ENCODE data around the gene LAMA4.

Gene LAMA4, protein sequence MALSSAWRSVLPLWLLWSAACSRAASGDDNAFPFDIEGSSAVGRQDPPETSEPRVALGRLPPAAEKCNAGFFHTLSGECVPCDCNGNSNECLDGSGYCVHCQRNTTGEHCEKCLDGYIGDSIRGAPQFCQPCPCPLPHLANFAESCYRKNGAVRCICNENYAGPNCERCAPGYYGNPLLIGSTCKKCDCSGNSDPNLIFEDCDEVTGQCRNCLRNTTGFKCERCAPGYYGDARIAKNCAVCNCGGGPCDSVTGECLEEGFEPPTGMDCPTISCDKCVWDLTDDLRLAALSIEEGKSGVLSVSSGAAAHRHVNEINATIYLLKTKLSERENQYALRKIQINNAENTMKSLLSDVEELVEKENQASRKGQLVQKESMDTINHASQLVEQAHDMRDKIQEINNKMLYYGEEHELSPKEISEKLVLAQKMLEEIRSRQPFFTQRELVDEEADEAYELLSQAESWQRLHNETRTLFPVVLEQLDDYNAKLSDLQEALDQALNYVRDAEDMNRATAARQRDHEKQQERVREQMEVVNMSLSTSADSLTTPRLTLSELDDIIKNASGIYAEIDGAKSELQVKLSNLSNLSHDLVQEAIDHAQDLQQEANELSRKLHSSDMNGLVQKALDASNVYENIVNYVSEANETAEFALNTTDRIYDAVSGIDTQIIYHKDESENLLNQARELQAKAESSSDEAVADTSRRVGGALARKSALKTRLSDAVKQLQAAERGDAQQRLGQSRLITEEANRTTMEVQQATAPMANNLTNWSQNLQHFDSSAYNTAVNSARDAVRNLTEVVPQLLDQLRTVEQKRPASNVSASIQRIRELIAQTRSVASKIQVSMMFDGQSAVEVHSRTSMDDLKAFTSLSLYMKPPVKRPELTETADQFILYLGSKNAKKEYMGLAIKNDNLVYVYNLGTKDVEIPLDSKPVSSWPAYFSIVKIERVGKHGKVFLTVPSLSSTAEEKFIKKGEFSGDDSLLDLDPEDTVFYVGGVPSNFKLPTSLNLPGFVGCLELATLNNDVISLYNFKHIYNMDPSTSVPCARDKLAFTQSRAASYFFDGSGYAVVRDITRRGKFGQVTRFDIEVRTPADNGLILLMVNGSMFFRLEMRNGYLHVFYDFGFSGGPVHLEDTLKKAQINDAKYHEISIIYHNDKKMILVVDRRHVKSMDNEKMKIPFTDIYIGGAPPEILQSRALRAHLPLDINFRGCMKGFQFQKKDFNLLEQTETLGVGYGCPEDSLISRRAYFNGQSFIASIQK (N-terminal part only)

GRCh38 chr6:112253841-112254816 lies at the start of gene LAMA4:
Gene LAMA4, minus strand, starts transcription at chr6:112254567. Its CDS starts 417 bp downstream, at chr6:112254150.
- DNase-seq: peak in 35 of 56 donors; percentile 9 to 61 (median 28)

- DNase-seq: no peak
Measured at GRCh38 chr6:112302142-112302705, 47.9 kb upstream of the LAMA4 start.

DNA sequence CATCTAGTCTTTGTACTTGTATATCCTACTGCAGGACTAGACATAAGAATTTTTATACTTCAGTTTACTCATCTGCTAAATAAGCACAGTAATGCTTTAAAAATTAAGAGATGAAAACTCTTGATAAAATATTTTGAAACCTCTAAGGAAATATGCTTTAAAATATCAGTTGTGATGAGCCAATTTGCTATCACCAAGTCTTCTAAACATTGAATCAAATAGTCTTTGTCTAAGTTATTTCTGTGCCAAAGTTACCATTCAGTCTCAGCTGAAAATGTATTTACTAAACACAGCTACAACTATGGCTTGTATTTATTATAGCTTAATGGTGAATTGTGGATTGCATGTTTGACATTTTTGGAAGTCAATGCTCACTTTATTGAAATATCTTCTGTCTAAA lies 46.5 kb upstream of the LAMA4 start:
- no peak for DNase-seq

- no peak for DNase-seq
Measured at GRCh38 chr6:112298816-112299281, 44.5 kb upstream of the LAMA4 start.

- no peak for DNase-seq
Measured at GRCh38 chr6:112298021-112298745, 43.8 kb upstream of the LAMA4 start.

DNA sequence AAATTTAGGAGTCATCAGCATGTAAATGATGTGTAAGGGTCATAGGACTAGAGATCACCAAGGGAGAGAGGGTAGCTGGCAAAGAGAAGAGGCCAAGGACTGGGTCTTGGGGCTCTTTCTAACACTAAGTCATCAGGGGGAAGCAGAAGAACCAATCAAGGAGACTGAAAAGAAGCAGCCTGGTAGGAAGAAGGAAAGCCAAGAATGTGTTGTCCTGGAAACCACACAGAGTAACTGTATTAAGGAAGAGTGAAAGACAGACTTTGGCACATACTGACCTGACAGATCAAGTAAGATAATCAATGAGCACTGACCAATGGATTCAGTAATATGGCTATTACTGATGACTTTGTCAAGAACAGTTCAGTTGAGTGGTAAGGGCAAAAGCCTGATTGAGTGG lies 42.3 kb upstream of the LAMA4 start:
- DNase-seq: no peak

- DNase-seq: peak in 1 of 56 donors; percentile 8
Measured at GRCh38 chr6:112296122-112296521, 41.8 kb upstream of the LAMA4 start.

DNA sequence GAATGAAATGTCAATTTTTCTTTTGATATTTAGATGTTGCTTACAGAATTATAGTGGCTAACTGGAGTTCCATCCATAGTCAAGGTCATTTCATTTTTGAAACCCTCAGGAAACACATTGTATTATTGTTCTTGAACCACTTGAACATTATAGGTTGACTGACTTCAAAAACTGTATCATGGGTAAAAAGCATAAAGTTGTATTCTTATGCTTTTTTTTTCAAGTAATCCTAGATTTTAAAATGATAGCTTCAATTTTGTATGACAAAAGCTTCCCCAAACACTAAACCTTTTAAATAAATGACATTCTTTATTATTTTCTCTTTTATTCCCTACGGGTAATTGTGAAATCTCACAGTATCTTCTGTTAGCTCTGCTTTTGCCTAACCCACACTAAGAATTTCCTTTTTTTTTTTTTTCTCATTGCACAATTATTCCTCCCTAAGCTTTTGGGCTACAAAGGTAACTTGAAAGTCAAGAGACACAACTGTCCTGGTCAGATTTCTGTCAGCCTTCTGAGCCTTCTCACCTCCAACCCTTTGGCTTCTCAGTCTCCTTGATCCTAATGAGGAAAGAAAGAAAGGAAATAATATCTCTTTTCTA lies 36.9 kb upstream of the LAMA4 start:
- DNase-seq: no peak

GRCh38 chr6:112289038-112289566 lies 34.7 kb upstream of the LAMA4 start:
- DNase-seq: peak in 9 of 56 donors; percentile 1 to 28 (median 9)

DNA sequence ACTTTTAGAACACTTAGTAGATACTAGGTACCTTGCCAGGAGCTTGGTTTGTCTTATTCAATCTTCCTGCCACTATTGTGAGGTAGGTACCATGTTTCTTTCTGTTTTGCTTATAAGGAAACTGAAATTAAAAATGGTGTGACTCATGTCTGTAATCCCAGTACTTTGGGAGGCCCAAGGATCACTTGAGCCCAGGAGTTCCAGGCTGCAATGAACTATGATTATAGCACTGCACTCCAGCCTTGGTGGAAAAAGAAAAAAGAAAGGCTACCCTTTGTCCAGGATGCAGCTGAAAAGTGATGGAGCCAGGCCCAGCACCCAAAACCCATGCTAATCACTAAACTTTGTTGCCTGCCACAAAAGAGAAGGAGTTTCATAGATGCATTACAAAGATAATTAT lies 34.1 kb upstream of the LAMA4 start:
- DNase-seq: no peak

DNA sequence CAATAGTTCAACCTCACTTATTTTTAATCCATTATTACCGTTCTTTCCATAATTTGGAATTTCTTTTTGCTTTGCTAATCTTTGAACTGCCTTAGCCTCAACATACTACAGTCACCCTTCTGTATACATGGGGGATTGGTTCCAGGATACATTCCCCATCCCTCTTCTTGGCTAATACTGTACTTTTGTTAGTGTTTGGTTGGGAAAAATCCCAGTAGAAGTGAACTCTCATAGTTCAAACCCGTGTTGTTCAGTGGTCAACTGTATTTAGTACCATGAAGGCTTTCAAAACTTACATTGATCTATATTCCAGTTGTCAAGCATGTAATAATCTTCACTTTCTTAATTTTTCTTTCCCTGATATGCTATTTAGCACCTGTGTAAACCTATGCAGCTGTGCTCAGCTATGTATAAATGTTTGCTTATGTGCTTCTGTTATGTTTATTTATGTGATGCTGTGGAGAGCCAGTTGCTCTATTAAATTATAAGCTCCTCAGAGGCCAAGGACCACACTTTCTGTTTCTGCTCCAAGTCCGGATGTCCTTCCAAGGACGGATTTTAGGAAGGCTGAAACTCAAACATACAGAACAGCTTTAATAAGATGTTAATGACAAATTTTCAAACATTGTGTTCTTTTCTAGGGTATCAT lies 33.3 kb upstream of the LAMA4 start:
- DNase-seq: no peak

- no peak for DNase-seq
Measured at GRCh38 chr6:112286500-112287144, 32.3 kb upstream of the LAMA4 start.

DNA sequence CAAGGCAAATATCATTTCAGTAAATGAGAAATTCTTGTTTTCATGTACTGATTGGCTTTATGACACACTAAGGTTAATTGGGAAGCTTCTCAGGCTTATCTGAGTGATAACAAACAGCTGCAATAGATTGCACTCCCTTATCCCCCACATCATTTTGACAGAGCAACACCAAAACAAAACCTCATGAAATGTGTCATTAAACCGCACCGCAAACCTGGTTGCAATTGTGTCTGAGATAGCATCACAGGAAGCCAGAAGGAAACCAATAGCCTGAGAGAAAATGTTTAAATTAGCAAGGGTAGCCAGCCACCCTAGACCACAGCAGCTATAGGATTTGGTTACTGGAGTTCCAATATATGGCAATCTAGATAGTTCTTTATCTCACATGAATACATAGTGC lies 31.6 kb upstream of the LAMA4 start:
- DNase-seq: no peak

- DNase-seq: no peak
Measured at GRCh38 chr6:112284603-112285002, 30.2 kb upstream of the LAMA4 start.

- no peak for DNase-seq
Measured at GRCh38 chr6:112283621-112284020, 29.3 kb upstream of the LAMA4 start.

GRCh38 chr6:112281821-112282615 lies 27.7 kb upstream of the LAMA4 start:
- peak in 30 of 56 donors; percentile 1 to 54 (median 18) for DNase-seq

Measured in amygdala (tissue), 56 donors.